Measurements from ENCODE around the gene GNAT3.

- TF ChIP-seq CTCF (IDR thresholded peaks at IDR 0.05) (no peak), POLR2A (IDR thresholded peaks at IDR 0.05) (no peak)
Observed at GRCh38 chr7:80537091-80537490, 25.2 kb upstream of the GNAT3 start.

Measured in uterus (tissue), 2 donors.